PC-3 (cell line): Measurements from ENCODE around the gene SPRYD4. TPM values are rescaled to one million over a fixed set of nuclear protein-coding genes. Genes with fewer than 3 reads are reported as not detected.
A peak's percentile ranks its signal among the peaks of the same experiment; 100 is the strongest.

Experiments
- ATAC-seq: fragments of 200-7000 bp; cut with Tn5 transposase; 2 replicates; pipeline ENCODE4 v1.9.1; 2020; ENCODE audit warnings: mild to moderate bottlenecking, moderate library complexity
- BruUV-seq: library from RNA; stranded (reverse); fragments of 400-500 nt; replicated peaks from 2 replicates; lab custom pipeline; 2021; lab: Mats Ljungman, UMichigan
- CTCF ChIA-PET: fragments of 300-600 bp; sonication (Branson Sonifier 250); formaldehyde crosslinking; loops from one replicate; lab custom pipeline; 2022; ENCODE audit warnings: antibody characterized with exemption; lab: Charles Lee
- POLR2A ChIA-PET: fragments of 300-600 bp; sonication (Branson Sonifier 250); formaldehyde crosslinking; loops from one replicate; lab custom pipeline; 2022; ENCODE audit warnings: antibody characterized with exemption; ENCODE audit not compliant: unreplicated experiment; lab: Charles Lee
- DNase-seq: peaks from one replicate; pipeline ENCODE4 v3.0.0-alpha.2; 2015
- H2AFZ ChIP-seq: fragments of 300-600 bp; sonication (generic); 2 replicates; pipeline ENCODE4 v1.6.0; 2016; ENCODE audit warnings: antibody characterized with exemption, low read length
- H3F3A ChIP-seq: fragments of 300-600 bp; sonication (generic); one replicate; pipeline ENCODE4 v1.6.0; 2017; ENCODE audit warnings: antibody characterized with exemption, low read length, control low read depth, mild to moderate bottlenecking; ENCODE audit not compliant: unreplicated experiment
- H3K27ac ChIP-seq: fragments of 300-600 bp; sonication (generic); 2 replicates; pipeline ENCODE4 v1.5.1; 2016; ENCODE audit warnings: mild to moderate bottlenecking, low read length
- H3K27me3 ChIP-seq: fragments of 300-600 bp; sonication (generic); 2 replicates; pipeline ENCODE4 v1.6.1; 2016; ENCODE audit warnings: low read length, mixed read lengths
- H3K36me3 ChIP-seq: fragments of 300-600 bp; sonication (generic); 2 replicates; pipeline ENCODE4 v1.6.1; 2016; ENCODE audit warnings: low read depth, mixed run types, low read length, mixed read lengths
- H3K4me1 ChIP-seq: fragments of 300-600 bp; sonication (generic); 2 replicates; pipeline ENCODE4 v1.5.1; 2016; ENCODE audit warnings: low read length; ENCODE audit not compliant: insufficient read depth
- H3K4me2 ChIP-seq: fragments of 300-600 bp; sonication (generic); 2 replicates; pipeline ENCODE4 v1.6.0; 2016; ENCODE audit warnings: low read length
- H3K4me3 ChIP-seq: fragments of 300-600 bp; sonication (generic); 2 replicates; pipeline ENCODE4 v1.5.1; 2016; ENCODE audit warnings: mild to moderate bottlenecking, low read length, mixed read lengths
- H3K79me2 ChIP-seq: fragments of 300-600 bp; sonication (generic); 2 replicates; pipeline ENCODE4 v1.6.1; 2017; ENCODE audit warnings: low read length, mixed read lengths
- H3K9ac ChIP-seq: fragments of 300-600 bp; sonication (generic); 2 replicates; pipeline ENCODE4 v1.6.0; 2016; ENCODE audit warnings: mild to moderate bottlenecking, low read length
- H3K9me2 ChIP-seq: fragments of 300-600 bp; sonication (generic); replicated peaks from 2 replicates; pipeline ENCODE4 v1.6.1; 2016; ENCODE audit warnings: mixed run types, low read length, mixed read lengths
- H3K9me3 ChIP-seq: fragments of 300-600 bp; sonication (generic); 2 replicates; pipeline ENCODE4 v1.6.1; 2016; ENCODE audit warnings: low read length, mixed read lengths
- H4K20me1 ChIP-seq: fragments of 300-600 bp; sonication (generic); 2 replicates; pipeline ENCODE4 v1.6.1; 2016; ENCODE audit warnings: low read length, mixed read lengths
- EZH2 ChIP-seq: fragments of 300-600 bp; sonication (generic); IDR thresholded peaks from one replicate; pipeline ENCODE4 v1.6.1; 2017; ENCODE audit warnings: antibody characterized with exemption, mild to moderate bottlenecking, low read length; ENCODE audit not compliant: unreplicated experiment
- EZH2phosphoT487 ChIP-seq: fragments of 300-600 bp; sonication (generic); IDR thresholded peaks from 2 replicates; pipeline ENCODE4 v1.6.1; 2018; ENCODE audit warnings: mild to moderate bottlenecking, antibody characterized with exemption, low read length, borderline replicate concordance
- intact Hi-C: fragments of 100-400 bp; cut with micrococcal nuclease; formaldehyde crosslinking; loops from 2 replicates; pipeline ENCODE4 v1.9.0; 2023
- total RNA-seq: library from RNA; depleted of rRNA; stranded (reverse); fragments of >200 nt; gene quantifications from 2 replicates; pipeline ENCODE4 v1.2.3, GENCODE V29; 2014
- TF ChIP-seq, protein P1 (sequence below): fragments of 300-600 bp; sonication (generic); conservative IDR thresholded peaks from 2 replicates; pipeline ENCODE4 v1.5.1; 2017; ENCODE audit warnings: antibody characterized with exemption, low read depth, mild to moderate bottlenecking, low read length

Gene SPRYD4
- total RNA-seq, 1 experiment from 2014 or later, result 3.4 TPM

DNA sequence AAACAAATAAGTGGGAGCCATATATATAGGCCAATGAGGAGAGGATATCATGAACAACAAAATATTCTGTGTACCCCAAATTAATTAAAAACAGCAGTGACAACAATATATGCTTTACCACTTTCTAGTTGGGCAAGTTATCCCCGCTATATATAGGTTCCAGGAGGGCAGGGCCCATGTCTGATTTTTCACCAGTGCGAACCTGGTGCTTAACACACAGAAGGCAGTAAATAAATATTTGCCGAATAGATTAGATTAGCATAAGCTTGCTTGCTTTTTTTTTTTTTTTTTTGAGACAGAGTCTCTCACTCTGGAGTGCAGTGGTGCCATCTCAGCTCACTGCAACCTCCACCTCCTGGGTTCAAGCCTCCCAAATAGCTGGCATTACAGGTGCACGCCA is 10.6 kb upstream of the SPRYD4 start:
- no TSS peak for BruUV-seq
- CTCF ChIA-PET, result no interaction called here
- intact Hi-C loops, result no loop called here

DNA sequence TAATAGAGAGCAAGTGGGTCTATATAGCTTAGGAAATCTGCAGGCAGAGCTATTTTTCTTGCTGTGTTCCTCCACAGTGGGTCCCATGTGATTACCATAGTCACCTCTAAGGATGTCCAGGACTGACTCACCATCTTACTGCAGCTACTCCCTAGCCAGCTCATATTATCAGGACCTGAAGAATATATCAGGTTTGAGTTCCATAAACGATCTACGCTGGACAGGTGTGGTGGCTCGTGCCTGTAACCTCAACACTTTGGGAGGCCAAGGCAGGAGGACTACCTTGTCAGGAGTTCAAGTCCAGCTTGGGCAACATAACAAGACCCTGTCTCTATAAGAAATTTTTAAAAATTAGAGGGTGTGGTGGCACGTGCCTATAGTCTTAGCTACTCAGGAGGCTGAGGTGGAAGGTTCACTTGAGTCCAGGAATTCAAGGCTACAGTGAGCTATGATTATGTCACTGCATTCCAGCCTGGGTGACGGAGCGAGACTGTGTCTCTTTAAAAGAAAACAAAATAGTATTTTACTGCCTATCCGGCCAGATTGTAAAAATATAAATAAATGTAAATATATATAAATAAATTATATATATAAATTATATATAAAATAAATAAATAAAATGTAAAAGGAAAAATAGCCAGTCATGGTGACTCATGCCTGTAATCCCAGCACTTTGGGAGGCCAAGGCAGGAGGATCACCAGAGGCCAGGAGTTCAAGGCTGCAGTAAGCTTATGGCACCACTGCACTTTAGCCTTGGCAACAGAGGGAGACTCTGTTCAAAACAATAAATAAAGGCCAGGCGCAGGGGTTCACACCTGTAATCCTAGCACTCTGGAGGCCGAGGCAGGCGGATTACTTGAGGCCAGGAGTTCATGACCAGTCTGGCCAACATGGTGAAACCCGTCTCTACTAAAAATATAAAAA is 6.9 kb upstream of the SPRYD4 start:
- Histone ChIP-seq H3K4me3 (no peak overlapping the region; the same call in 1 of the 2 replicates), H2AFZ (peak overlapping the region; percentile 53), H3K27me3 (no peaks in the 10 kb centered on the region), H3K9ac (no peak overlapping the region), H3K36me3 (no peaks in the 10 kb centered on the region), H3F3A (no peaks in the 10 kb centered on the region), H4K20me1 (no peaks in the 10 kb centered on the region), H3K4me2 (peak overlapping the region; percentile 35), H3K9me2 (no peaks in the 10 kb centered on the region), H3K9me3 (no peaks in the 10 kb centered on the region), H3K4me1 (peaks cover 11% of the 10 kb centered on the region), H3K79me2 (no peaks in the 10 kb centered on the region), H3K27ac (peak overlapping the region; percentile 3; the same call in 1 of the 2 replicates)
- POLR2A ChIA-PET, result interaction anchor here (0.5 to 1.2 kb wide), 5 partner anchors 8 to 1746 kb away, joined by 3 to 6 read pairs (median 4); partner anchors contain the start of gene STAT2
- ATAC-seq (peak; percentile 88), DNase-seq (peak; percentile 65)
- intact Hi-C loops, result loop anchor here (10.0 kb wide), 1 partner anchor 267 kb away; no protein-coding TSS in a partner anchor
- BruUV-seq, result no TSS peak
- no peak for TF ChIP-seq EZH2phosphoT487
- TF ChIP-seq, protein P1, sequence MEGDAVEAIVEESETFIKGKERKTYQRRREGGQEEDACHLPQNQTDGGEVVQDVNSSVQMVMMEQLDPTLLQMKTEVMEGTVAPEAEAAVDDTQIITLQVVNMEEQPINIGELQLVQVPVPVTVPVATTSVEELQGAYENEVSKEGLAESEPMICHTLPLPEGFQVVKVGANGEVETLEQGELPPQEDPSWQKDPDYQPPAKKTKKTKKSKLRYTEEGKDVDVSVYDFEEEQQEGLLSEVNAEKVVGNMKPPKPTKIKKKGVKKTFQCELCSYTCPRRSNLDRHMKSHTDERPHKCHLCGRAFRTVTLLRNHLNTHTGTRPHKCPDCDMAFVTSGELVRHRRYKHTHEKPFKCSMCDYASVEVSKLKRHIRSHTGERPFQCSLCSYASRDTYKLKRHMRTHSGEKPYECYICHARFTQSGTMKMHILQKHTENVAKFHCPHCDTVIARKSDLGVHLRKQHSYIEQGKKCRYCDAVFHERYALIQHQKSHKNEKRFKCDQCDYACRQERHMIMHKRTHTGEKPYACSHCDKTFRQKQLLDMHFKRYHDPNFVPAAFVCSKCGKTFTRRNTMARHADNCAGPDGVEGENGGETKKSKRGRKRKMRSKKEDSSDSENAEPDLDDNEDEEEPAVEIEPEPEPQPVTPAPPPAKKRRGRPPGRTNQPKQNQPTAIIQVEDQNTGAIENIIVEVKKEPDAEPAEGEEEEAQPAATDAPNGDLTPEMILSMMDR, result no peak
- TF ChIP-seq EZH2, result no peak
- CTCF ChIA-PET, result interaction anchor here (0.6 to 1.2 kb wide), 5 partner anchors 11 to 290 kb away, joined by 3 to 15 read pairs (median 4); partner anchors contain the start of genes RBMS2 and TIMELESS

More for the DNA sequence above, 10.6 kb upstream of the SPRYD4 start:
- Histone ChIP-seq H3K79me2 (no peaks in the 10 kb centered on the region), H3K27ac (no peak overlapping the region), H3K27me3 (no peaks in the 10 kb centered on the region), H3K36me3 (no peaks in the 10 kb centered on the region), H3K4me1 (peaks cover 7% of the 10 kb centered on the region), H3K9me3 (no peaks in the 10 kb centered on the region), H3K9me2 (no peaks in the 10 kb centered on the region), H3K4me2 (no peak overlapping the region), H4K20me1 (no peaks in the 10 kb centered on the region), H2AFZ (no peak overlapping the region), H3K4me3 (no peak overlapping the region), H3K9ac (no peak overlapping the region), H3F3A (no peaks in the 10 kb centered on the region)
- DNase-seq, result no peak
- POLR2A ChIA-PET, result no interaction called here
- no peak for ATAC-seq
- TF ChIP-seq EZH2phosphoT487, result no peak
- no peak for TF ChIP-seq EZH2
- TF ChIP-seq, protein P1, result no peak
